Measurements from ENCODE around the gene TMEM154.

Gene TMEM154

DNA sequence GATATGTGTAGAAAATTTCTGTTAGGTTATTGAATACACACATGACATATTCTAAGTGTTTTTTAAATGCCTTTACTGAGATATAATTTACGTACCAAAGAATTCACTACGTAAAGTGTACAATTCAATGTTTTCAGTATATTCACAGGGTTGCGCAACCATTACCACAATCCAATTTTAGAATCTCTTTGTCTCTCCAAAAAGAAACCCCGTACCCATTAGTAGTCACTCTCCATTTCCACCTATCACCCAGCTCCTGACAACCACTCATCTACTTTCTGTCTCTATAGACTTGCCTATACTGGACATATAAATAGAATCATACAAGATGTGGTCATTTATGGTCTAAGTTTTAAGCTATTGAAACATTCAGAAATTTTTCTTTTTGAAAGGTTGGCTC is 90.9 kb downstream of the TMEM154 start:
- DNase-seq, result no peak

DNA sequence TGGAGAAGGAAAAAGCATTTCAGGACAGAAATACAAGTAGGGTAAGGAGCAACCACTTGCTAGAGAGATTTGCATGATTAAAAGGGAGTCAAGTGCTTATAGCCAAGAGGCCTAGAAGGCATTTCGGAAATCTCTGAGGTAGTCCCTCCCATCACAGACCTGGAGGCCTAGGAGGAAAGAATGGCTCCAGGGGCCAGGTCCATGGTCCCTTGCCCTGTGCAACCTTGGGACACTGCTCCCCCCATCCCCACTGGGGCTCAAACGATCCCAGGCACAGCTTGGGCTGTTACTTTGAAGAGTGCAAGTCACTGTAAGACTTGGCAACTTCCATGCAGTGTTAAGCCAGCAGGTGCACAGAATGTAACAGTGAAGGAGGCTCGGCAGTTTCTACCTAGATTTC is 92.7 kb downstream of the TMEM154 start:
- DNase-seq, result no peak

DNA sequence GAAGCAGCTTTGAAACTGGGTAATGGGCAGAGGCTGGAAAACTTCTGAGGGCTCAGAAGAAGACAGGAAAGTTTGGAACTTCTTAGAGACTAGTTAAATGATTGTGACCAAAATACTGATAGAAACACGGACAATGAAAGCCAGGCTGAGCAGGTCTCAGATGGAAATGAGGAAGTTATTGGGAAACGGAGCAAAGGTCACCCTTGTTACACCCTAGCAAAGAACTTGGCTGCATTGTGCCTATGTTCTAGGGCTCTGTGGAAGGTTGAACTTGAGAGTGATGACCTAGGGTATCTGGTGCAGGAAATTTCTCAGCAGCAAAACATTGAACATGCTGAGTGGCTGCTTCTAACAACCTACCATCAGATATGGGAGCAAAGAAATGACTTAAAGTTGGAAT is 93.1 kb downstream of the TMEM154 start:
- DNase-seq, result no peak

DNA sequence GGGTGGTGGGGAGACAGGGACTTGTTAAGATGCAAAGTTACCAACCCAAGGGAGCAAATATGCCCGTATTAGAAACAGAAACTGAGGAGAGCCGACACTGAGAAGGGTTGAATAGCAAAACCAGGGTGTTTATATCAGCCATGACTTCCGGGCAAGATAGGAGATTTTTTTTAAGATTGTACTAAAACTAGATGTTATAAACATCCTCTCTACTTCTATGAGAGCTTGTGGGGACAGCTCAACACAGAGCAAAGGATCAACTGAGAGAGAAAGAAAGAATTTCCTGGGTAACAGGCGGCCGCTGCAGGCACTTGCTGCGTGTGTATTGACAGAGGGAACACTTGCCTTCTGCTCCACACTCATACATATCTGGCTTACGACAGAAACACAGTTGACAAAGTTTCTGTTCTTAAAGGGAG is 94.8 kb downstream of the TMEM154 start:
- DNase-seq, result peak in 1 of 4 experiments; percentile 1

DNA sequence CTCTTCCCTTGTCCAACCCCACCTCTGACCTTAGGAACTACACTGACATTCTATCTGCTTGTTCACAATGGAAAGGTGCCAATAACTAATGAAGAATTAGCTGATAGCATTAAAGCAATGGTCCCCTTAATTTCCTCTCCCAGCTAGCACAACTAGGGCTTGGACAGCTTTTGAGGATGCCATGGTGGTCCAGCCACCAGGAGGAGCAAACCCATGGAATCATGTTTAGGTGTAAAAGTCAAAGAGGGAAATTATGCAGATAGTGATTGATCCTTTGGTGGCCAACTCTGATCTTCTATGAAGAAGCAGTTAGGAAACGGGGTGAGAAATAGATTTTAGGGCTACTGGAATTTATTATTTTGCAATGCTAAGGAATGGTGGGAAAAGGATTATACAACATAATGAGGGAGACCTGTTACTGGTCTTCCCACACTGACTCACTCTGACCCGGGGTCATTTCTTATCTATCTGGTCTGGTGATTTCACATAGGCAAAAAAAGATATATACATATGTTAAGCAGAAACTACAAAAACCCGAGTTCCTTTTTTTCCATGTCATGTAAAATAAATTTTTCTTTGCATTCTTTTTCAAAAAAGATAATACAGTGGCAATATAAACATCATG is 98.1 kb downstream of the TMEM154 start:
- no peak for DNase-seq

DNA sequence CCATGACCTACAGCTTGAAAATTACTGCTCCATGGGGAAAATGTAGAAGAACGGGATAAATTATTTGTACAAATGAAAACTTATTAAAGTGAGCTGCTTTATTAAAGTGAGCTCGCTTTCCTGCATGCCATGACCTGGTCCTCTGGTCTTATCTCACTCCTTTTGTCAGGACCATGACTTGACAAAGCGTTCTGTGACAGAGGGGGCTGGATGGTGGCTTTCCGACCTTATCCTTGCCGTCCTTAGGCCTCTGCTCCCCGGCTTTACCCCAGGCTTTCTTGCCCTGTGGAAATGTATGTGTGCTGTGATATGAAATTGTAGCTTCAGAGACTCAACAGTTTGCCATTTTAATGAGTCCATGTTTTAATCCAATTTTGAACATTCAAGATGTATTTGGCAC is 99.9 kb downstream of the TMEM154 start:
- DNase-seq, result no peak

DNA sequence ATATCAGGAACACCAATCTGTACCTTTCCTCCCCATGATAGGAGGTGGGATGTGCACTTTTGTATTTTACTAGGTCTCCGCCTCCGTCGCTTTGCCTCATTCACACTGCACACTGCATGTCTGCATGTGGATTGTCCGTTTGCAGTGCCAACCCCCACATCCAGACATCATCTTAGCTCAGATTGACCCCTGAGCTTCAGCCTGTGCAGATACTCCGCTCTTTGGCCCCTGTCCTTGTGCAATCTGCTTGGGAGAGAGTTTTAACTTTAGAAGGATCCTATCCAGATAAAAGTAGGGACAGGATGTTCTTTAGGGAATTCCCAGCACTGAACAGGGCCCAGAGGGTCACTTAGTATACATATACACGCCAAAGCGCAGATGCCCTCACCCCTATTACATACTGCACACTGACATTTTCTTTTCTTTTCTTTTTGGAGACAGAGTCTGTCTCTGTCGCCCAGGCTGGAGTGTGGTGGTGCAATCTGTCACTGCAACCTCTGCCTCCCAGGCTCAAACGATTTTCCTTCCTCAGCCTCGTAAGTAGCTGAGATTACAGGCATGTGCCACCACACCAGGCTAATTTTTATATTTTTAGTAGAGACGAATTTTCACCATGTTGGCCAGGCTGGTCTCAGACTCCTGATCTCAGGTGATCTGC is 100.6 kb downstream of the TMEM154 start:
- no peak for DNase-seq

DNA sequence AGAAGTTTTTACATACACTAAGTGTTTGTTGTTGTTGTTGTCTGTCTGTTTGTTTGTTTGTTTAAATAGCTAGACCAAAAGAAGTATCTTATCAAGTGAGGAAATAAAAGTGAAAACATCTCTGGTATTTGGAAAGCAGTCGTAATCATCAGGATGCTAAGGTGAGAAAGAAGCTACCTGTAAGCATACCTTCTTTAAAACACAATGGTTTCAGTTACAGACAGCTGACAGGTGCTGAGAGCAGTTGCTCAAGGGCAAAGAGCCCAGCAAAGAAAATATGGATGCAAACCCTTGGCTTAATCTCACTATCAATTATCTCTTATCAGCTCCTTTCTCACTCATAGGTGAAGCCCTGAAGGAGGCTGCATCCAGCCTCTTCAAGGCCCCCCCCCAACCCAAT is 101.1 kb downstream of the TMEM154 start:
- no peak for DNase-seq

DNA sequence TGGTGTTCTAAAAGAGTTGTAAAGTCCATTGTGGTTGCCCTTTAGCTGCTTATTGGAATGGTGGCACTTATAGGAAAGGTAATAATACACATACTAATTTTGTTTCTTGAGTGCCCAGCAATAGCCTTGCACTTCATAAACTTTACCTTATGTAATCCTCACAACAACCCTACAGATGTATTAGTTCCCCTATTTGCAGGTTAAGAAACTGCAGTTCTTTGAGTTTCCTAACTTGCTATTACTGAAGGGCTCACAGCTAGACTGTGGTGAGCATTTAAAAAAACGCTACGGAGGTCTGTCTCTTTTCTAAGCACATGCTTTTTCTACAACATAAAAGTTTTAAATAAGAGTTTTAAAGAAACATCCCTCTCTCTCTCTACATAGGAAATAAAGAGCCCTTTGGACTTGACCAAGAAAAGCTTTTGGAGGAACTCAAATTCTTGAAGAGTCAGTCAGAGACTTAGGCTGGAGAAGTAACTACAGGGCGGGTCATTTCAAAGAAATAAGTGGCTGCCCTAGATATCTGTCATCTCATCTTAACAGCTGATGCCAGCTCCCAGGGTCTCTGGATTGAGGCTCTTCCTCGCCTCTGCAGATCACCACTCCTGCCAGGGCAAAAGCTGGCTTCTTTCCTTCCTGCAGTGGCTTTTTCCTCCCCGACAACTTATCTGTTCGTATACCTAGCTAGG is 101.9 kb downstream of the TMEM154 start:
- no peak for DNase-seq

DNA sequence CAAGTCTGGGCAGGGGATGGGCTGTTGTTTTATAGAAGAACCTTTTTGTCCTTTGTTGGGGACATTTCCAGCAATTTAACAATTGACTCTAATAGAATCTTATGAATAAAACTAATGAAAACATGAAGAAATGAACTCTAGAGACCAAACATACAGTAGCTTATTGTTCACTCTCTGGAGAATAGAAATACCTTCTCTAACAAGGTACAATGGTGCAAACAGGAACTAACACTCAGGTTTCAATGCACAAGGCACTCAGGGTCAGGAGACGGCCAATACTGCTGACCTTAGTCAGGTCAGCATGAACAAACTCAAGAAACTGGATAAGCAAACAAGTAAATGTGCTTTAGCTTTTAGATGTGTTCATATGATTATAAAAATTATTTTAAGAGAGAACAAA is 104.3 kb downstream of the TMEM154 start:
- no peak for DNase-seq

DNA sequence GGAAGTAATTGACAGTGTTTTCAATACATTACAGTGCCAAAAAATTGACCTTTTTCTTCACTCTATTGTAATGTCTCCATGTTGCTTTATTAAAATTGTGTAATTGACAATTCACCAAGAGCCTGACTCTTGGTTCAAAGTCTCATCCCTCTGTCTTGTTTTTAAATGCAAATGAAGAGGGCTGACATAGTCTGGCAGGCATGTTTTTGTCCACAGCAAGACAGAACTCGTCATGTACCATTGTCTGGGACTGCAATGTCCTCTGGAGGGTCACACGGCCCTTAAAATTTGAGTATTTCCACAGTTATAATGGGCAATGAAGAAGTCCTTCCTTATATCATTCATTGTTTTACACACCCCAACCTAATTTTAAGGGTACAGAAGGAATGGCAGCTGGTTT is 105.9 kb downstream of the TMEM154 start:
- no peak for DNase-seq

DNA sequence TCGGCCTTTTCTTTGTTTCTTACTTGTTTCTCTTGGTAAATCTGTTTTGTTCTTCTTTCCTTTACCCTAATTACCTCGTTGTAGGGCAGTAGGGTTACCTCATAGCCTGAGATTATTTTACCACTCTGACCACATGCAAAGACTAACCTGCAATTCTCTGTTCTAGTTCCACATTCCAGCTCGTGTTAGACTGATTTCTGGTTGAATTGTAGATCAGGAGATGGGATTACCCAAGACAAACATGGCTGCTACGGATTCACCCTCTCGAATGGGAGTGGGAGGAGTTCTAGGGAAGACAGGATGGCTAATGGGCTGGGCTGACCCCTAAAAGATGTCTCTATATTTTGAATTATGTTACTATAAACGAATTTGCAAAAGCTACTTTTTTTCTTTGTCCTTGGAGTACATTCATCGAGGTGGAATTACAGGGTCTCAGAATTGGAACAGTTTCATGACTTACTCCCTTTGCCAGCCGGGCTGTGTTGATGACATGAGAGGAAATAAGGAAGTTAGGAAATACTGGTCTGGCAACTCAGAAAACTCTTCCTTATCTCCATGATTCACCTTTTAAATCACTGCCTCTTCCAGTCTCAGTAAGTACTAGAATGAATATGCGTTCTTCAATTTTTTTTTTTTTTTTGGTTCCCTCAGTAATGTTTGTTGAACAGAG is 107.2 kb downstream of the TMEM154 start:
- no peak for DNase-seq

DNA sequence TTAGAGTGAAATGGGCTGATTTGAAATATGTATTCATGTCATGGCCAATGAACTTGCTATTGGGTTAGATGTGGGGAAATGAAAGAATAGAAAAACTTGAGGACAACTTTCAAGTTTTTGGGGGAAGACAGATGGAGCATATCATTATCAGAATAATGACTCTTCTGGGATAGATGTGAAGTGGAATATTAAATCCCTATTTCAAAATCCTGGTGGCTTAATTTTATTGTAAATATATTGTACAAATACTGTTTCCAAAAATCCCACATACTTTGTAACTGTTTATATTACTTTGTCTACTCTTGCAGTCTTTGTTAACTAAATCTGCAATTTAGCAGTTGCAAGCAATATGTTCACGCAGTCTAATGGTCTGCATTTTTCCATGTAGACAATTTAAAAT is 108.0 kb downstream of the TMEM154 start:
- no peak for DNase-seq

DNA sequence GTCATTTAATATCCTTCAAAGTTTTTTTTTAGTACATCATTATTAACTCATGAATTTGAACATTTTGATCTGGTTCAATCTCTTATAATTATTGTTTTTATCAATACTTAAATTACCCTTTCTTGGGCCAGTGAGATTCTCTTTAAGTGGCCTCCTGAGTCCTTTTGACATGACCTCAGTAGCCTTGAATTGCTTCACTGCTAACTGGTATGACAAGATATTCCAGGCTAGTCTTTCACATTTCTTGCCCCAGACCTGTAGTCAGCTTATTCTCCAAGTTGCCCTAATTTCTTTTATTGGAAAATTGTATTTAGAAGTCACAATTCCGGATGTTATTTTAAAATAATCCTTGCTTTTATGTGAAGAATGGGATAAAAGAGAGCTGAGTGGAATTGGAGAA is 108.5 kb downstream of the TMEM154 start:
- DNase-seq, result no peak
